Activated naive CD4-positive, alpha-beta T cell treated with anti-CD3 and anti-CD28 coated beads, Interleukin-2, amount 50 U/mL, for 16 hours (primary cell): ENCODE results near the gene NRG3.

Experiments
- DNase-seq: peaks from one replicate; pipeline ENCODE4 v3.0.0-alpha.2; 2020

NRG3 gene

GRCh38 chr10:81874875-81875466 is at the start of gene NRG3:
NRG3 (plus strand) TSS chr10:81875194.
- no peak for DNase-seq

- DNase-seq = no peak
These were observed 46.7 kb upstream of the NRG3 start for GRCh38 chr10:81828251-81828650.

- no peak for DNase-seq
These were observed 43.9 kb upstream of the NRG3 start for GRCh38 chr10:81831060-81831459.

- DNase-seq = no peak
These were observed 36.0 kb upstream of the NRG3 start for GRCh38 chr10:81838950-81839349.

- DNase-seq = no peak
These were observed 32.0 kb upstream of the NRG3 start for GRCh38 chr10:81843042-81843441.

GRCh38 chr10:81847675-81848074 is 27.3 kb upstream of the NRG3 start:
- DNase-seq = no peak

- no peak for DNase-seq
These were observed 26.5 kb upstream of the NRG3 start for GRCh38 chr10:81848514-81848913.

- no peak for DNase-seq
These were observed 26.1 kb upstream of the NRG3 start for GRCh38 chr10:81848931-81849330.

GRCh38 chr10:81862596-81862995 is 12.4 kb upstream of the NRG3 start:
- DNase-seq = no peak

- no peak for DNase-seq
These were observed 11.2 kb upstream of the NRG3 start for GRCh38 chr10:81863771-81864170.

GRCh38 chr10:81865581-81865980 is 9.4 kb upstream of the NRG3 start:
- no peak for DNase-seq

GRCh38 chr10:81866753-81867152 is 8.2 kb upstream of the NRG3 start:
- DNase-seq = no peak

- no peak for DNase-seq
These were observed 4.5 kb upstream of the NRG3 start for GRCh38 chr10:81870472-81870871.

- no peak for DNase-seq
These were observed 3.4 kb upstream of the NRG3 start for GRCh38 chr10:81871558-81871957.

GRCh38 chr10:81872206-81872862 is 2.7 kb upstream of the NRG3 start:
- no peak for DNase-seq

- DNase-seq = no peak
These were observed 1.6 kb upstream of the NRG3 start for GRCh38 chr10:81873231-81873931.

GRCh38 chr10:81873932-81874816 is 820 bp upstream of the NRG3 start:
- no peak for DNase-seq

- DNase-seq = no peak
These were observed 666 bp downstream of the NRG3 start for GRCh38 chr10:81875467-81876252.

GRCh38 chr10:81876253-81877077 is 1.5 kb downstream of the NRG3 start:
- DNase-seq = no peak

- no peak for DNase-seq
These were observed 2.6 kb downstream of the NRG3 start for GRCh38 chr10:81877596-81877995.

- no peak for DNase-seq
These were observed 7.0 kb downstream of the NRG3 start for GRCh38 chr10:81882011-81882410.

- DNase-seq = no peak
These were observed 9.9 kb downstream of the NRG3 start for GRCh38 chr10:81884856-81885255.
